ENCODE results near the gene KCNJ10. TPM values are rescaled to one million over a fixed set of nuclear protein-coding genes. Genes with fewer than 3 reads are reported as not detected.

Gene KCNJ10
- total RNA-seq, 1 donor from 2014 or later = not detected

- H3K36me3 ChIP-seq = no peaks in the 10 kb centered on the region
- intact Hi-C loops (cut with DNase I) = no loop called here
- peak overlapping the region in 1 of 2 donors; percentile 27 for H3K27ac ChIP-seq
- H3K9me3 ChIP-seq = no peaks in the 10 kb centered on the region
- H3K27me3 ChIP-seq = no peaks in the 10 kb centered on the region
- no peak for TF ChIP-seq CTCF (IDR thresholded peaks at IDR 0.05)
- peak in 1 of 2 donors; percentile 87 for DNase-seq (ENCODE audit: low spot score in 2 of 2)
- H3K4me3 ChIP-seq = no peak overlapping the region
- H3K4me1 ChIP-seq = no peaks in the 10 kb centered on the region
Measured at GRCh38 chr1:159960721-159961381, 109.1 kb downstream of the KCNJ10 start.

GRCh38 chr1:159959451-159959850, 110.5 kb downstream of the KCNJ10 start:
- H3K9me3 ChIP-seq = no peaks in the 10 kb centered on the region
- no peak for TF ChIP-seq CTCF (IDR thresholded peaks at IDR 0.05)
- no peak overlapping the region for H3K27ac ChIP-seq
- H3K4me3 ChIP-seq = no peak overlapping the region
- intact Hi-C loops (cut with DNase I) = no loop called here
- no peaks in the 10 kb centered on the region for H3K36me3 ChIP-seq
- peak in 1 of 2 donors; percentile 51 for DNase-seq (ENCODE audit: low spot score in 2 of 2)
- no peaks in the 10 kb centered on the region for H3K4me1 ChIP-seq
- H3K27me3 ChIP-seq = no peaks in the 10 kb centered on the region

DNA sequence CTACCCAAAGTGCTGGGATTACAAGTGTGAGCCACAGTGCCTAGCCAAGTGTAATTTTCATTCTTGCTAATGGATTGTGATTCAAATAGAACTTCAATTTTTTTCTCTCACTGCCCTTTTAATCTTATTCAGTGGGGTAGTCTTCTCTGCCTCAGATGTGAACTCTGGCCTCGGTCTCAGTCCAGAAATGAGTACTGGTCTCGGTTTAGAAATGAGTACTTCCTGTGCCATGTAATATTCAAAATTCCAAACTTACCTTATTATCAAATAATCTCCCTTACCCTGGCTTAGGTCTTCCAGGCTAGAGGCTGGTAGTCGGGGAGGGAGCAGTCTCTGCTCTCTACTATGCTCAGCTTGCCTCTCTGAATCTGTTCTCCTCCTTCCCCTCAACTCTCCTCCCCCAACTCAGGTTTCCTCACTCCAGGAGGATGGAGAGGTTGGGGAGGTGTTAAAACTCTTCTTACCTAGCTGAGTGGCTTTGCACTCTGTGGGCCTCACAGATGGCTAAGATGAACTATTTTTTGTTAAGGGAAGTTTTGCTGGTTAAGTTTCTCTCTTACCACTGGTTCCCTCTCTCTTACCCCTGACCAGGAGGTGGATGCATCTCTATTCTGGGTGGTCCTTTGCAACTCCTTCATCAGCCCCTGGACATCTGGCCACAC, 111.1 kb downstream of the KCNJ10 start:
- Histone ChIP-seq H3K27ac (no peak overlapping the region), H3K4me1 (no peaks in the 10 kb centered on the region), H3K9me3 (no peaks in the 10 kb centered on the region), H3K36me3 (no peaks in the 10 kb centered on the region), H3K4me3 (no peak overlapping the region), H3K27me3 (no peaks in the 10 kb centered on the region)
- TF ChIP-seq CTCF (IDR thresholded peaks at IDR 0.05) = no peak
- peak in 1 of 2 donors; percentile 15 for DNase-seq (ENCODE audit: low spot score in 2 of 2)
- intact Hi-C loops (cut with DNase I) = no loop called here

- peak in 1 of 2 donors; percentile 44 for DNase-seq (ENCODE audit: low spot score in 2 of 2)
- Histone ChIP-seq H3K36me3 (no peaks in the 10 kb centered on the region), H3K9me3 (no peaks in the 10 kb centered on the region), H3K27me3 (no peaks in the 10 kb centered on the region), H3K4me3 (no peak overlapping the region), H3K27ac (no peak overlapping the region), H3K4me1 (no peaks in the 10 kb centered on the region)
- TF ChIP-seq CTCF (IDR thresholded peaks at IDR 0.05) = no peak
- intact Hi-C loops (cut with DNase I) = no loop called here
Measured at GRCh38 chr1:159957824-159958268, 112.1 kb downstream of the KCNJ10 start.

- Histone ChIP-seq H3K36me3 (no peaks in the 10 kb centered on the region), H3K4me1 (no peaks in the 10 kb centered on the region), H3K9me3 (no peaks in the 10 kb centered on the region), H3K4me3 (no peak overlapping the region), H3K27ac (no peak overlapping the region), H3K27me3 (no peaks in the 10 kb centered on the region)
- no peak for DNase-seq (ENCODE audit: low spot score in 2 of 2)
- intact Hi-C loops (cut with DNase I) = no loop called here
- no peak for TF ChIP-seq CTCF (IDR thresholded peaks at IDR 0.05)
Measured at GRCh38 chr1:159955456-159955855, 114.5 kb downstream of the KCNJ10 start.

All from ascending aorta (tissue), 2 donors.